Activated naive CD8-positive, alpha-beta T cell treated with anti-CD3 and anti-CD28 coated beads, Interleukin-2, amount 50 U/mL, for 16 hours (primary cell): ENCODE results near the gene RORC.
"Not testable (repeated sequence)": the region's sequence is repeated elsewhere in the genome, so short reads cannot be mapped to it uniquely, and the experiment has no call there.

Experiments used
- DNase-seq: peaks from one replicate; pipeline ENCODE4 v3.0.0-alpha.2; 2020; ENCODE audit warnings: low read depth, low spot score

The RORC gene

DNA sequence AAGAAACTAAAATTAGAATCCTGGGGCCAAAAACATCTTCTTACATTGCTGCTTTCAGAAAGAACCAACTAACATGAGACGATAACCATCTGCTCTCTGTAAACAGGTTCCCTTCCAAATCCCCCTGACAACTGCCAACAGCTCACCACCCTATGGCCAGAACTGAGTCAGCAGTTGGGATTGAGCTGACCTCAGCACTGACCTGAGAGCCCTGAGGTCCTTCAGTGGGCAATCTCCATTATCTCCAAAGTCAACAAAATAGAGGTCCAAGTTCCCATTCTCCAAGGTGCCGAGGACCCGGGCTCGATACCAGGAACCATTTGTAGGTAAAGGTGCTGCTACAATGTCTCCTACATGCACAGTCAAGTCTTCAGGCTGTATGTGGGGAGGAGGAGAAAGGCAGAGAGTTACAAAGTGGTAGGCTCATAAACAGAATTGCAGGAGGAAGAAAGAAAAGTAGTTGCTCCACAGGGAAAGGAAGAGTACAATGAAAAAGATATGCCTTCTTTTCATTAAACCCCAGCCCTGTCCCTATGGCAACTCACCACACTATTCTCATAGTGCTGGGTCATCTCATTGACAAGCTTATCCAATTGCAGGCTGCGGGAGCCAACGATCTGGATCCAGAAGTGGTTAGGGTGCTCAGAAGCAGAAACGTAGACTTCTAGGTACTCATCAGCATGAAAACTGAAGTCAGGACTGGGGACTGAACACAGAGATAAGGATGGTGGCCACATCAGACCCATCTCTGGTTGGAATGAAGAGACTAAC is 55.5 kb downstream of the RORC start:
- no peak for DNase-seq

DNA sequence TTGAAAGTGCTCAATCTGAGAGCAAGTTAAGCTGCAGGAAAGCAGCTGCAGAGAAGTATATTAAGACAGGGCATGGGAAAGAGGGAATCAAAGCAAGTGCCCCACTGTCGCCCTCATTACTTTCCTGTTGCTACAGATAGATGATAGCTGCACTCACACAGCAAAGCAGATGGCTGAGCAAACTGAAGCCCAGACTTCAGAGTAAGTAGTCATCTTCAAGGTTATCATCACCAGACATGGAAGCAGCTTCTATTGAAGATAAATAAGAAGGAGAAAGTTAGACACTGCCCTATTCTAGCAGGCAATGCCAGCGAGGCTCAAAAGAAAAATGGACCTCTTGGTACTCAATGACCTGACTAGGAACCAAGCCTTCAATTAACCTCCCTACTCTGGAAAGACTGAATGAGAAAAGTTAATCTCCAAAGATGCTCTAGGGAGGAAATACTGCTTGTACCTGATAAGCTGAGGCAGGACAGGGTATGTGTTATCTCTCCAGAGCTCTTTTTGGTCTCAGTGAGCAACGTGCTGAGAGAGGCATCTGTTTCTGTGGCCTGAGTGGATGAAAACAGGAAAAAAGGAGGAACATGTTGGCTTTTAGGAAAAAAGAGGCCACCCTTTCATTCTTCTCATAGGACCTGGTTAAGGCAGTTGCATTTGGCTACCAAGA is 57.2 kb downstream of the RORC start:
- DNase-seq, result no peak

DNA sequence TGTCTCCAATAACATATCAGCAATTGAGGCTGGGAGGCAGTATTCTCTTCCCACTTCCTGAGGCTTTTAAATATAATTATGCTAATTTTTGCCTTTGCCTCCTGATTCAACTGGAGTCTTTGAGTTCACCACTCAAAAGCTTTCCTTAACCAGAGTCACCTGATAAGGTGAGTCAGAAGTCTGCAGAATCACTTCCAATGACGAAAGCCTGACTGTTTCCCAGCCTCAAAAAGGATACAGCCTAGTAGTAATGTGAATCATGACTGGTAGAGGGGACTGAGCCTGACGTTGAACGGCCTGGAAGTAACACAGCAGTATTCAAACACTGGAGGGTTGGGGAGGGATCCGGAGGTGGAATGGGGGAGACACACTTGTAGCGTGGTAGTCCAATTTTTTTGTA is 57.9 kb downstream of the RORC start:
- no peak for DNase-seq

DNA sequence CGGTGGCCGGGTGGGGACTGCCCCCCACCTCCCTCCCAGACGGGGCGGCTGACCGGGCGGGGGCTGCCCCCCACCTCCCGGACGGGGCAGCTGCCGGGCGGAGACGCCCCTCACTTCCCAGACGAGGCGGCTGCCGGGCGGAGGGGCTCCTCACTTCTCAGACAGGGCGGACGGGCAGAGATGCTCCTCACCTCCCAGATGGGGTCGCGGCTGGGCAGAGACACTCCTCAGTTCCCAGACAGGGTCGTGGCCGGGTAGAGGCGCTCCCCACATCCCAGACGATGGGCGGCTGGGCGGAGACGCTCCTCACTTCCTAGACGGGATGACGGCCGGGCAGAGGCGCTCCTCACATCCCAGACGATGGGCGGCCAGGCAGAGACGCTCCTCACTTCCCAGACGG is 62.3 kb downstream of the RORC start:
- not testable (repeated sequence) for DNase-seq

DNA sequence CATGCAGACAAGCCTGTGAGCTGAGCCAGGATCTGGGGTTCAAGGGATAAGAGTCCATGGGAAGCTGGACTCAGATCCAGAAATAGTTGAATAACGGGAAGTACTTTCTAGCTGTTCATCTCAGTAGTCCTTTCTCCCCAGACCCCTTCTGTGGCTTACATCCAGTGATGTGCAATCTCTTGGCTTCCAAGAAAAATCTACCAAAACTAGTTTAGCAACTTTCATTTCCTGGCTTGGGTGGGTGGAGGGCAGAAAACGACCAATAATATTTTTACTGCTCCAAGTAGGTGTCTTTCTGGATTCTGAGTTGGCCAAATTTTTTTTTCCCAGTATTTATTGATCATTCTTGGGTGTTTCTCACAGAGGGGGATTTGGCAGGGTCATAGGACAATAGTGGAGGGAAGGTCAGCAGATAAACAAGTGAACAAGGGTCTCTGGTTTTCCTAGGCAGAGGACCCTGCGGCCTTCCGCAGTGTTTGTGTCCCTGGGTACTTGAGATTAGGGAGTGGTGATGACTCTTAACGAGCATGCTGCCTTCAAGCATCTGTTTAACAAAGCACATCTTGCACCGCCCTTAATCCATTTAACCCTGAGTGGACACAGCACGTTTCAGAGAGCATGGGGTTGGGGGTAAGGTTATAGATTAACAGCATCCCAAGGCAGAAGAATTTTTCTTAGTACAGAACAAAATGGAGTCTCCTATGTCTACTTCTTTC is 63.1 kb downstream of the RORC start:
- DNase-seq, result not testable (repeated sequence)

DNA sequence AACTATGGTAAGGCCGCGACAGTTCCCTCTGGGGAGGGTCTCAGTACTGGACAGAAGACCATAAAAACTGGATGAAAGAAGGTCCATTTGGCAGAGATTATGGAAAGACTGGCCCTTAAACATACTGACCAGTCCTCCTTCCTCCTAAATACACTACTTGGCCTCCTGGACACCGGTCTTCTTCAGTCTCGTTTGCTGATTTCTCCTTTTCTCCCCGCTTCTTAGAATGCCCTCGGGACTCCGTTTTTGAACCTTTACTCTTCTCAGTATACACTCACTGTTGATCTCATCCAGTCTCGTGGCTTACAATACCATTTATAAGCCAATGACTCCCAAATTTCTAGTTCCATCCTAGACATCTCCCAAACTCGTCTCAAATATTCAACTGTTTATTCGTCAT is 67.6 kb downstream of the RORC start:
- no peak for DNase-seq

DNA sequence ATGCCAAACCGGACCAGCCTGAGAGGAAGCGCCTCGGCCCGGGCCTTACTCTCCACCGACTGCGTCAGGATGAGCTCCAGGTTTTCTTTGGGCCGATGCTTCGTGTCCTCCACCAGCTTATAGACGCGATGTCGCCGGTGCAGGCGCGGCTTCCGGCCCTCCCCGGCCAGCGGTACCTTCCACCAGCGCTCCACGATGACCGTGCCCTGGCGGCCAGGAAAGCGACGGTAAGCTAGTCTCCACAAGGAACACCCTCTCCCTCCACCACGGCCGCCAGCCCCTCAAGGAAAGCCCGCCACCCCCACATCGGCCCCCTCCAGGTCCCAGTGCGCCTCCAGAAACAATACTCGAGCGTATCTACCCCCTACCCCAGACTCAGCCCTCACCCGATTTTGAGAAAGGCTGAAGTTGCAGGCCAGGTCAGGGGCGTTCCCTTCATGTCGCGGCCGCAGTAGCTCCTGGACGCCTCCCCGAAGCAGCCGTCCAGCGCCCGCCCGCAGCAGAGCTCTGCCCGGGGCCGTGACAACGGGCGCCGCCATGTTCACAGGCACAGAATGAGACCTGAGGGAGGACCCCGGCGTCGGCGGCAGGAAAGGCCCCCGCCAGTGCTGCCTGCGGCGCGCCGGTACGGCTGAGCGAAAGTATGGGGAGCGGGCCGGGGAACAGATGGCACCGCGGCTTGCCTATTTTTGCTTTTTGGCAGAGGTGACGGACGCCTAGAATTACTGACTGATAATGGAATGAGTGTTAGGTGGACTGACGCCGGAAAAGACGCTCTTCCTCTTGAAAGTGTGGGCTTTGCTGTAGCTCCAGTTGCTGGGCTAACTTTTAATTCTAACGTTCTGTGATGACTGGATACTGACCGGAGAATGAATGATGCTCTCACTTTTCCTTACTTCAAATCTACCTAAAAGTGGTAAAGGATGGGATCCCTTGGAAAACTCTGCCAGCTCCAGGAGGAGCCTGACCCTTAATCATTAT is 68.4 kb downstream of the RORC start, which contains the start of gene MRPL9:
MRPL9 (minus strand) TSS at position 556 of the 981 bp plus-strand sequence; CDS start at position 539, 17 bp downstream.
- DNase-seq, result peak; percentile 64

DNA sequence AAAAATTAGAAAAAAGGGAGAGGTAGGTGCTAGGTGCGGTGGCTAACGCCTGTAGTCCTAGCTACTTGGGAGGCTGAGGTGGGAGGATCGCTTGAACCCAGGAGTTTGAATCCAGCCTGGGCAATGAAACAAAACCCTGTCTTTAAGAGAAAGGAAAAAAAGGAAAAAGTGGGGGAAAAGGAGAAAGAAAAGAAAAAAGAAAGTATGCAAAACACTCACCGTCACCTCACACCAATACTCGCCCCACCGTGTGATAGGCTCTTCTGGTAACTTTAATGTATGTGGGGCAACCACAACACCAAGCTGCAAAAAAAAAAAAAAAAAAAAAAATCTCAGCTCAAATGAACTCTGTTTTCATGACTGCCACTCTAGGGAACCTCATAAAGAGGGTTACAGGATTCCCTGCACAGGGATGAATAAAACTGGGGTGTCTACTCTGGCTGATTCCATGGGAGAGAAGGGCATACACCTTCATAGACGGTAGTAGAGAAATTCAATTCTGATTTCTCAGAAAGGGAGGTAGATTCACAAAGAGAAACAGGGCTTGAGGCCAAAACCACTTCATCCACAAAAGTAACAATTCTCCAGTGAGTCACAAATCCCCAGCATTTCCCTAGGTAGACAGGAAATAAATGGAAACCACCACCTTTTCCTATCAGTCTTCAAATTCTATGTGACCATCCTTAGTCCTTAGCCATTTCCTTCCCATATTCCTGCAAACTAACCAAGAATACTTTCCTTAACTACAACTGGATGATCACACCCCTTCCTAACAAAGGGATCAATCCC is 70.8 kb downstream of the RORC start:
- DNase-seq, result no peak

DNA sequence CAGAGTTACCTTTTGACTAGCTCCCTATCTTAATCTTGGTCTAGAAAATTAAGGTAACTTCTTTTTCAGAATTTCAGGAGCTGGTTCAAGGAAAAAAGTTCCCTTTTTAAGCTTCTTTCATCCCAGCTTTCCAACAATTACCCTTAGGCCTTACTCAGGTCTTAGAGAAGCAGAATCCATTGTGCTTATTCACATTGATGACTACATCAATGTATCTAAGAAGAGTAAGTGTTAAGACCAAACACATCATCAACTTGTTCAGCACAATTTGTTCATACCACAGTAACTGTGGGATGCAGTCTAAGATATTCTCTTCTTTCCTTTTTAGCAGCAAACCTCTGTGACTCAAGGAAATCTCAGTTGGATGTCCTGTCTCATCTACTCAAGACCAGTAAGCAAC is 72.4 kb downstream of the RORC start:
- no peak for DNase-seq

DNA sequence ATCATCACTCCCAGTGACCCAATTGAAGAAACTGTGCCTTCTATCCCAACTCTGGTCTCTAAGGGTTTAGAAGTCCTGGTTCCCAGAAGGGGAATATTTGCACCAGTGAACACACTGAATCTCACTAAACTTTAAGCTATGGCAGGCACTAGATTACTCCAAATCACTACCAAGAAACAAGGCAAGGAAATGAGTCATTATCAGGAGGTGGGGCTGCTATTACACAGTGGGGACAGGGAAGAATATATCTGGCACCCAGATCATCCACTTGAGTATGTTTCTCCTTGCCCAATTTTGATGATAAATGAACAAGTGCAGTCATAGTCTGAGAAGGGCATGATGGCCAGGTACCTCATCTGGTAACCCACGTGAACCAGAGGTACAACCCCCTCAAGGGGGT is 75.3 kb downstream of the RORC start:
- DNase-seq, result no peak
